GM13976 (cell line): ENCODE measurements around the gene TRIP13.

Source experiments
- DNase-seq: peaks from one replicate; pipeline ENCODE4 v3.0.0; 2012; ENCODE audit warnings: low spot score
- in situ Hi-C: fragments of 300-500 bp; cut with MboI; formaldehyde crosslinking; loops from one replicate; pipeline ENCODE4 v1.12.0; 2022; ENCODE audit warnings: low sequenced_read_pairs, mixed read lengths, inconsistent platforms; ENCODE audit not compliant: unreplicated experiment
- TF ChIP-seq, protein P1 (sequence below): IDR thresholded peaks from 2 replicates; pipeline ENCODE4 v1.5.1; 2012; ENCODE audit warnings: borderline replicate concordance, mild to moderate bottlenecking; ENCODE audit not compliant: insufficient read depth; ENCODE audit errors: extremely low read depth, missing control alignments, control extremely low read depth

The TRIP13 gene

DNA sequence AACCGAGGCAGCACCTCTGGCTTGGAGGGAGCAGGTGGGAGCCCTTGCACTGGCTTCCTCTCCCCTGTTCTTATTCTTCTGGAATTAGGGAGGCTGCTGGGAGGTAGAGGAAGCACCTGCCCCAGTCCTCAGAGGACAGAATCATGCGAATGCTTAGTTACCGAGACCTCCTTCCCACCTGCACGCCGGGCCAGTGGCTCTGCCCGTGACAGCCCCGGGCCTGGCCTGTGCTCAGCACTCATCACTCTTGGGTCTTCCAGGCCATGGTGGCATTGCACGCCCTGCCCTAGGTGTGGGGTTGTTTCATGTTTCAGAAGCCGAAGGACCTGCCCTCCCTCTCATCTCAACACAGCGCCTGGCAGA is 70.6 kb downstream of the TRIP13 start:
- in situ Hi-C loops, result no loop called here
- TF ChIP-seq, protein P1, sequence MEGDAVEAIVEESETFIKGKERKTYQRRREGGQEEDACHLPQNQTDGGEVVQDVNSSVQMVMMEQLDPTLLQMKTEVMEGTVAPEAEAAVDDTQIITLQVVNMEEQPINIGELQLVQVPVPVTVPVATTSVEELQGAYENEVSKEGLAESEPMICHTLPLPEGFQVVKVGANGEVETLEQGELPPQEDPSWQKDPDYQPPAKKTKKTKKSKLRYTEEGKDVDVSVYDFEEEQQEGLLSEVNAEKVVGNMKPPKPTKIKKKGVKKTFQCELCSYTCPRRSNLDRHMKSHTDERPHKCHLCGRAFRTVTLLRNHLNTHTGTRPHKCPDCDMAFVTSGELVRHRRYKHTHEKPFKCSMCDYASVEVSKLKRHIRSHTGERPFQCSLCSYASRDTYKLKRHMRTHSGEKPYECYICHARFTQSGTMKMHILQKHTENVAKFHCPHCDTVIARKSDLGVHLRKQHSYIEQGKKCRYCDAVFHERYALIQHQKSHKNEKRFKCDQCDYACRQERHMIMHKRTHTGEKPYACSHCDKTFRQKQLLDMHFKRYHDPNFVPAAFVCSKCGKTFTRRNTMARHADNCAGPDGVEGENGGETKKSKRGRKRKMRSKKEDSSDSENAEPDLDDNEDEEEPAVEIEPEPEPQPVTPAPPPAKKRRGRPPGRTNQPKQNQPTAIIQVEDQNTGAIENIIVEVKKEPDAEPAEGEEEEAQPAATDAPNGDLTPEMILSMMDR, result no peak
- no peak for DNase-seq

DNA sequence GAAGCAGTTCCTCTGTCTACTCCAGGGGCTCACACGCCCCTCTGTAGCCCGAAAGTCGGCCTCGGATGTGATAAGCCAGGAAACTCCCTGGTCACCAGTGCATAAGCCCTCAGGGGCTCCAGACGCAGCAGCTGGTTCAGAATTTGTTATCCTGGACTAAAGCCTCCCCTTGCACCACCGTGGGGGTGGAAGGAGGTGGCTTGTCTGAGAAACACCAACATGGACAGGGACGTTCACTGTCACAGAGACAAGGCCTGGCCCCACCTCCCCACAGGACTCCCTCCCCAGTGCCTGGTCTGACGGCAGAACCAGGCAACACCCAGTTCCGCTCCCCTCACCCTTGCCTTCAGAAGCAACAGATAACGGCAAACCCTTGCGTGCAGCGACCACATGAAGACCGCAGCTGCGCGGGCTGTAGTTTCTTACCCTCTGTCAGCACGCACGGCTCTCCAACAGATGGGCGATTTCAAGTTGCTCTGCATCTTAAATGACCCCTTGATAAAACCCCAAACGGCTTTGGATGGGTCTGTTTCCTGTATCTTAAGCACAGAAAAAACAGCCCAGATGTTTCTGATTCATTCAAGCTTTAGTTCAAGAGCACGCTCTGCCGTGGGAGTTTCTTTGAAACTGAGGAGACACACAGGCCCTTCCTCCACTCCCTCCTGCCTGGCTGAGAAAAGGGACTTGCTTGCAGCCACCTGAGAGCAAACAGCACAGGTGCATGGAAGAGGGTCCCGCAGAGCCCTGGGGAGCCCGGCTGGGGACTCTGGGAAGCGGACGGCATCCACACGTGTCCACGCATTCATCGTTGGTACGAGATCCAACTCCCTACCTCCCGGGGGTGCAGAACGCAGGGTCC is 71.2 kb downstream of the TRIP13 start:
- in situ Hi-C loops, result no loop called here
- no peak for DNase-seq
- TF ChIP-seq, protein P1, result no peak

DNA sequence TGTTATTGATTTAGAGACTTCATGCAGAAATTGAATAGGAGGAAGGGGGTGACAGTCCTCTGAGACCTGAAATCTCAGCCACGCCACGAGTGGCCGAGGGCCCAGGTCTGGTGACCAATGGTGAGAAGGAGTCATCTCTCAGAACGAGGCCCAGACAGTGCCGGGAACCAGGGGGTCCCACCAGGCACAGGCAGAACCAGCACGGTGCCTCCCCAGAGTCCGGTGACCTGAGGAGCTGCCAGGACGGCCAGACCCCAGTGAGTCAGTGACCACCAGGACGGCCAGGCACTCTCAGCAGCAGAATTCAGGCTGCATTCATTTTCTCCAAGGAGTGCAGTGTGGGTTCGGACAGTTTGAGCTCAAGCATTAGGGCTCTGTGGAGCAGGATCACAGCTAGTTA is 72.1 kb downstream of the TRIP13 start:
- in situ Hi-C loops, result no loop called here
- DNase-seq, result no peak
- TF ChIP-seq, protein P1, result no peak

DNA sequence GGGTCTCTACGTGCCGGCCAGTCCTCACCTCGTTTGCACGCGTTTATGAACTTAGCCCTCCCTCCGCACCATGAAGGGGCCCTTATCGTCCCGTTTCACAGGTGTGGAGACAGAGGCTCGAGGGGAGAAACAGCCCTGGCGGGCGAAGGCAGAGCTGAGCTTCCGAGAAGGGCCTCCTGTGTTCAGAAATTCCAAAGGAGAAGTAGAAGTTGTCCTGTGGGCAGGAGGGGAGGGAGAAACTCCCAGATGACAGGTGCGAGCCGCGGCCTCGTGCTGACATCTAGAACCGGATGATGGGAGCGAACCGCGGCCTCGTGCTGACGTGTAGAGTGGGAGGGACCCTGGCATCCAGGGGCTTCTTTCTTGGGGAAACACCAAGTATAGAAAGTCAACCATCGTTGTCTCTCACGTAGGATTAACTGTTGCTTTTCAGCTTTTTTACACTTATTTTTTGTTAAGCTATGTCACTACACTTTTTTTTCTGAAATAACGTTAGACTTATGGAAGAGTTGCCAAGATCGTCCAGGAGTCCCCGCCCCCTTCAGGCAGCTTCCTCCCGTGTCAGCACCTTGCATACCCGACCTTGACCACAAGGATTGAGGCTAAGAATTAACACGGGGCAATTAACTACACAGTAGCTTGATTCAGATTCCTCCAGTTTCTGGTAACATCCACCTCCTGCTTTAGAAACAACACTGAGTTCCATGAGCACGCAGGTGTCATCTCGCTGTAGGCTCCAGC is 73.1 kb downstream of the TRIP13 start:
- DNase-seq, result no peak
- in situ Hi-C loops, result no loop called here
- TF ChIP-seq, protein P1, result no peak

DNA sequence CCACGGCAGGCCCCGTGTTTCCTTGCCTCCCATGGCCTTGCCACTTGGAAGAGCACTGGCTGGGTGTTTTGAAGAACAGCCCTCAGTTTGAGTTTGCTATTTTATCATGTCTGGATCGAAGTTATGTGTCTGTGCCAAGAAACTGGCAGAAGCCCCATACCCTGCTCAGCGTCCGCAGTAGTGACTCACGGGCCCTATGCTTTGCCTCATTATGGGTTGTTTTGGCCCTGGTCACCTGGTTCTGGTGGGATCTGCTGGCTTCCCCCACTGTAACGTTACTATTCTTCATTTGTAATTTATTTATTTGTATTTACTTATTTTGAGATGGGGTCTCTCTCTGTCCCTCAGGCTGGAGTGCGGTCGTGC is 73.6 kb downstream of the TRIP13 start:
- TF ChIP-seq, protein P1, result no peak
- in situ Hi-C loops, result no loop called here
- no peak for DNase-seq

DNA sequence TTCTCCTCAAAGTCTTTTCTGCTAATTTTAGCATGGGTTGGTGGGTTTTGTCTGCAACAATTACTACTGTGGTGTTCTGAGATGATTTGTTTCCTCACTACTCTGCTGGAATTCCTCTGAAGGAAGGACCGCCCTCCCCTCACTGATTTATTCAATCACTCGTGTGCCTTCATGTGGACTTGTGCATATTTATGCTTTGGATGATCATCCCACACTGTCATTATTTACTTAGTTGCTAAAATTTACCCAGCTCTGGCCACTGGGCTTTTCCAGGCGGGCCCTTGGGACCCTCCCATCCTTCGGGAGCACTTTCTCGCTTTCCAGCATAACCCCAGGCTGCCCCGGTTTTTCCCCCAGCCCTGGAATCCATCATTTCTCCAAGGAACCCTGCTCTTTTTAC is 74.3 kb downstream of the TRIP13 start:
- TF ChIP-seq, protein P1, result no peak
- no peak for DNase-seq
- in situ Hi-C loops, result no loop called here
